K562 (cell line): Measurements from ENCODE around the gene LRRN3. TPM values are rescaled to one million over a fixed set of nuclear protein-coding genes. Genes with fewer than 3 reads are reported as not detected.

Experiments used
- ATAC-seq: fragments of 200-7000 bp; cut with Tn5 transposase; 3 replicates; pipeline ENCODE4 v1.9.1; 2020; ENCODE audit warnings: moderate library complexity
- BruUV-seq: library from RNA; stranded (reverse); fragments of 400-500 nt; replicated peaks from 2 replicates; lab custom pipeline; 2021; lab: Mats Ljungman, UMichigan
- CTCF ChIA-PET: fragments of 300-600 bp; formaldehyde crosslinking; extraction: SDS; loops from one replicate; lab custom pipeline; 2021; ENCODE audit warnings: low intra/inter-chr PET ratio; lab: Yijun Ruan, JAX
- POLR2A ChIA-PET: fragments of 300-600, 350-650 bp; sonication (Branson Sonifier 250); formaldehyde crosslinking; extraction: SDS; loops from one replicate; lab custom pipeline; 2021; ENCODE audit warnings: antibody characterized with exemption, inconsistent platforms; lab: Yijun Ruan, JAX
- DNase-seq, 4 experiments: peaks; one replicate each; pipeline versions ENCODE4 v3.0.0 to v3.0.0-alpha.2; 2011 to 2018; ENCODE audit warnings: low spot score in 3 of 4, mixed read lengths in 3 of 4; ENCODE audit errors: extremely low read depth in 1 of 4
- FAIRE-seq: peaks from 2 replicates; lab custom pipeline; 2011; peaks lifted over from hg19 to GRCh38; lab: Jason Lieb, UNC
- H2AFZ ChIP-seq: 2 replicates; pipeline ENCODE4 v1.6.0; 2011; ENCODE audit warnings: low read depth, low read length, control low read depth, inconsistent platforms
- H3K27ac ChIP-seq: fragments of 200-600 bp; 3 replicates; pipeline ENCODE4 v1.8.0; 2011; ENCODE audit warnings: low read depth, mild to moderate bottlenecking, control low read depth, inconsistent platforms, low read length, moderate library complexity, mixed read lengths; ENCODE audit errors: extremely low read depth
- H3K27me3 ChIP-seq, 2 experiments: fragments of 300-600 bp in 1 of 2; 2 replicates in 1 of 2; 3 replicates in 1 of 2; pipeline versions ENCODE4 v1.6.0 to v1.8.0; 2011; ENCODE audit warnings: inconsistent platforms in 2 of 2, low read length in 2 of 2, mild to moderate bottlenecking in 1 of 2, mixed read lengths in 1 of 2, moderate library complexity in 1 of 2; ENCODE audit not compliant: control insufficient read depth in 2 of 2, insufficient read depth in 2 of 2
- H3K36me3 ChIP-seq: fragments of 300-600 bp; 3 replicates; pipeline ENCODE4 v1.8.0; 2011; ENCODE audit warnings: mild to moderate bottlenecking, low read length, inconsistent platforms; ENCODE audit not compliant: control insufficient read depth, insufficient read depth
- H3K4me1 ChIP-seq, 2 experiments: fragments of 200-600 bp in 1 of 2; replicated peaks in 1 of 2; 2 replicates in 1 of 2; 3 replicates in 1 of 2; pipeline versions ENCODE4 v1.5.1 to v1.8.0; 2011; ENCODE audit warnings: inconsistent platforms in 2 of 2, low read length in 2 of 2, mild to moderate bottlenecking in 1 of 2, mixed read lengths in 1 of 2, moderate library complexity in 1 of 2; ENCODE audit not compliant: control insufficient read depth in 2 of 2, insufficient read depth in 2 of 2
- H3K4me2 ChIP-seq: 2 replicates; pipeline ENCODE4 v1.6.1; 2011; ENCODE audit warnings: low read length, control low read depth, inconsistent platforms, mixed read lengths; ENCODE audit not compliant: insufficient read depth
- H3K4me3 ChIP-seq: fragments of 200-600 bp; sonication (generic), shearing (Covaris generic); 2 replicates; pipeline ENCODE4 v1.5.1; 2016; ENCODE audit warnings: control low read depth, inconsistent platforms
- H3K79me2 ChIP-seq: fragments of 200-600 bp; 3 replicates; pipeline ENCODE4 v1.8.0; 2011; ENCODE audit warnings: low read length, inconsistent platforms; ENCODE audit not compliant: control insufficient read depth, insufficient read depth
- H3K9ac ChIP-seq, 2 experiments: 2 replicates each; pipeline versions ENCODE4 v1.6.0 to v1.6.1; 2011; ENCODE audit warnings: low read depth in 2 of 2, low read length in 2 of 2, control low read depth in 1 of 2, inconsistent platforms in 1 of 2, mild to moderate bottlenecking in 1 of 2, mixed read lengths in 1 of 2; ENCODE audit not compliant: insufficient read depth in 1 of 2
- H3K9me1 ChIP-seq: one replicate; pipeline ENCODE4 v1.6.0; 2011; ENCODE audit warnings: inconsistent platforms, mild to moderate bottlenecking, low read length, moderate library complexity; ENCODE audit not compliant: control insufficient read depth, insufficient read depth
- H3K9me3 ChIP-seq: replicated peaks from 2 replicates; pipeline ENCODE4 v1.5.1; 2011; ENCODE audit warnings: low read depth, low read length, inconsistent platforms; ENCODE audit not compliant: control insufficient read depth, insufficient read depth
- H4K20me1 ChIP-seq: replicated peaks from 2 replicates; pipeline ENCODE4 v1.6.1; 2011; ENCODE audit warnings: low read length, inconsistent platforms, mixed read lengths; ENCODE audit not compliant: control insufficient read depth, insufficient read depth
- ATF1 ChIP-seq, 2 experiments: fragments of 450-650 bp in 1 of 2; IDR thresholded peaks; 2 replicates each; pipeline ENCODE4 v1.6.1; 2016; ENCODE audit warnings: missing compliant biosample characterization in 1 of 2, missing genetic modification characterization in 1 of 2
- BHLHE40 ChIP-seq: IDR thresholded peaks from 2 replicates; pipeline ENCODE4 v1.6.1; 2011; ENCODE audit warnings: low read length, improper control_type of control experiment
- HMBOX1 ChIP-seq: sonication (generic); IDR thresholded peaks from 2 replicates; pipeline ENCODE4 v1.6.1; 2016
- MCM5 ChIP-seq: fragments of 450-650 bp; IDR thresholded peaks from 2 replicates; pipeline ENCODE4 v1.6.1; 2016; ENCODE audit warnings: low read depth
- MED1 ChIP-seq: sonication (generic); formaldehyde crosslinking; IDR thresholded peaks from 2 replicates; pipeline ENCODE4 v1.8.1; 2023; ENCODE audit warnings: missing genetic modification reagents, borderline replicate concordance
- RCOR1 ChIP-seq, 2 experiments: IDR thresholded peaks; 2 replicates each; pipeline ENCODE4 v1.6.1; 2012; ENCODE audit warnings: low read depth in 2 of 2, low read length in 2 of 2, borderline replicate concordance in 1 of 2, improper control_type of control experiment in 1 of 2
- SRSF1 ChIP-seq: fragments of 200-400 bp; formaldehyde crosslinking; IDR thresholded peaks from 2 replicates; pipeline ENCODE4 v1.6.1; 2017; ENCODE audit warnings: mild to moderate bottlenecking, low read depth, low read length, moderate library complexity
- U2AF1 ChIP-seq: fragments of 200-400 bp; formaldehyde crosslinking; optimal IDR thresholded peaks from 2 replicates; pipeline ENCODE3; 2017; ENCODE audit warnings: mild to moderate bottlenecking, low read depth, low read length, moderate library complexity
- ZBTB12 ChIP-seq: fragments of 250-450 bp; sonication (Bioruptor Pico); IDR thresholded peaks from 2 replicates; pipeline ENCODE4 v1.4.0; 2020
- ZBTB17 ChIP-seq: fragments of 450-650 bp; formaldehyde crosslinking; IDR thresholded peaks from 2 replicates; pipeline ENCODE4 v1.4.0; 2020; ENCODE audit warnings: mild to moderate bottlenecking
- ZNF121 ChIP-seq: sonication (generic); formaldehyde crosslinking; conservative IDR thresholded peaks from 2 replicates; pipeline ENCODE4 v1.8.0; 2022; ENCODE audit warnings: missing genetic modification reagents
- ZNF318 ChIP-seq, 2 experiments: fragments of 450-650 bp; IDR thresholded peaks; 2 replicates each; pipeline ENCODE4 v1.6.1; 2016; ENCODE audit warnings: mild to moderate bottlenecking in 2 of 2, borderline replicate concordance in 1 of 2, low read depth in 1 of 2, moderate library complexity in 1 of 2
- WGBS: fragments of 100-300 bp; shearing (Covaris generic); methylation state at CpG from one replicate; pipeline ENCODE4 v1.1.6; 2016; ENCODE audit warnings: low coverage, mixed read lengths; ENCODE audit not compliant: insufficient coverage; ENCODE audit errors: missing lambda C conversion rate; 5-methylcytosine and 5-hydroxymethylcytosine counted together
- in situ Hi-C: fragments of 300-500 bp; cut with MboI; formaldehyde crosslinking; loops from 4 replicates; pipeline ENCODE4 v1.15.0; 2018; ENCODE audit warnings: inconsistent platforms, mixed read lengths
- intact Hi-C: fragments of 100-400 bp; cut with micrococcal nuclease; formaldehyde crosslinking; loops from 2 replicates; pipeline ENCODE4 v1.14.2; 2022
- polyA plus RNA-seq, 8 experiments: library from polyadenylated mRNA; depleted of rRNA in 4 of 8; stranded (reverse) in 5 of 8; unstranded in 3 of 8; fragments of >200 nt; fragmentation: Nextera tagmentation in 2 of 8; fragmentation: Illumina TruSeq in 1 of 8; extraction: Ambion mirVana in 2 of 8; extraction: Trizol in 1 of 8; gene quantifications; 2 replicates each; pipeline versions ENCODE4 v1.2.1 to v1.2.3, GENCODE V29; 2011 to 2014; ENCODE audit warnings: inconsistent platforms in 1 of 8, missing spikeins in 1 of 8
- total RNA-seq, 7 experiments: library from RNA; depleted of rRNA in 6 of 7; stranded (reverse); fragments of >200 nt in 6 of 7; fragmentation: Illumina TruSeq in 2 of 7; extraction: Trizol in 2 of 7; gene quantifications; 2 replicates each; pipeline versions ENCODE4 v1.2.1 to v1.2.3, GENCODE V29; 2011 to 2021; ENCODE audit warnings: low replicate concordance in 1 of 7

Gene LRRN3
- total and polyA plus RNA-seq, 9 of the 15 experiments (the other 6 are each of a cell fraction or from before 2014, with no cell fraction given), result 0.05 to 1.00 (median 0.20) TPM; not detected in 1

- in situ Hi-C loops (no loop called here), intact Hi-C loops (no loop called here)
- H3K9ac ChIP-seq, result no peak overlapping the region
- no peak overlapping the region for H3K4me3 ChIP-seq
- 9% methylated on average over 4 of the region's 4 CpGs for WGBS
- H3K9me3 ChIP-seq, result peaks cover 6% of the 10 kb centered on the region; the same call in 1 of the 2 replicates
- no peaks in the 10 kb centered on the region for H3K27me3 ChIP-seq
- H4K20me1 ChIP-seq, result no peaks in the 10 kb centered on the region
- no peaks in the 10 kb centered on the region for H3K79me2 ChIP-seq
- DNase-seq (peak; percentile 19 to 72 (median 35)), FAIRE-seq (peak; percentile 32), ATAC-seq (peak; percentile 97)
- H2AFZ ChIP-seq, result no peak overlapping the region
- peak overlapping the region; percentile 2; the same call in 1 of the 3 replicates for H3K27ac ChIP-seq
- H3K9me1 ChIP-seq, result no peaks in the 10 kb centered on the region
- CTCF ChIA-PET, result interaction anchor here (0.6 kb wide), 1 partner anchor 23 kb away, joined by 3 read pairs; no protein-coding TSS in a partner anchor
- POLR2A ChIA-PET, result no interaction called here
- BruUV-seq, result no TSS peak
- H3K4me1 ChIP-seq, result peaks cover 4 to 10% of the 10 kb centered on the region in 2 experiments; a peak in 3 of 5 replicates
- H3K4me2 ChIP-seq, result no peak overlapping the region
- H3K36me3 ChIP-seq, result no peaks in the 10 kb centered on the region
- TF ChIP-seq ZBTB12 (no peak), ATF1 (CRISPR knock-in tag; IDR thresholded peaks at IDR 0.05) (no peak), ATF1 (tag; IDR thresholded peaks at IDR 0.05) (0 out of 2 replicates have a peak, but pooled peaks have one; percentile 21), MED1 (no peak), MCM5 (no peak), HMBOX1 (peak; percentile 48; the same call in 1 of the 2 replicates), U2AF1 (no peak), RCOR1 (IDR thresholded peaks at IDR 0.05; ENCODE audit: borderline replicate concordance in 1 of 2, low read depth in 2 of 2, low read length in 2 of 2) (peak in 1 of 2 experiments; percentile 24; a peak in 1 of 4 replicates), SRSF1 (no peak), ZNF318 (IDR thresholded peaks at IDR 0.05; ENCODE audit: borderline replicate concordance in 1 of 2, low read depth in 1 of 2) (no peak), BHLHE40 (no peak), ZBTB17 (CRISPR knock-in tag) (no peak), ZNF121 (CRISPR knock-in tag) (no peak)
Observed at GRCh38 chr7:111067251-111067650, 23.7 kb upstream of the LRRN3 start.
